Tibial nerve (tissue), 4 donors: ENCODE data around the gene ANAPC2. TPM values are rescaled to one million over a fixed set of nuclear protein-coding genes. Genes with fewer than 3 reads are reported as not detected.
A peak's percentile ranks its signal among the peaks of the same experiment; 100 is the strongest.

Experiments used
- DNase-seq, 2 donors: peaks; one replicate each; pipeline ENCODE4 v3.0.0-alpha.2; 2019; ENCODE audit warnings: low spot score in 2 of 2
- H3K27ac ChIP-seq, 4 donors: fragments of 200-600 bp; sonication (generic) in 3 of 4; one replicate each; pipeline ENCODE4 v1.5.1; 2017 to 2019; ENCODE audit warnings: mild to moderate bottlenecking in 1 of 4
- H3K27me3 ChIP-seq, 2 donors: fragments of 200-600 bp; sonication (generic) in 1 of 2; one replicate each; pipeline versions ENCODE4 v1.5.1 to v1.6.0; 2017 to 2019
- H3K36me3 ChIP-seq, 3 donors: fragments of 200-600 bp; sonication (generic); one replicate each; pipeline ENCODE4 v1.5.1; 2018 to 2019
- H3K4me1 ChIP-seq, 4 donors: fragments of 200-600 bp; sonication (generic) in 3 of 4; one replicate each; pipeline ENCODE4 v1.5.1; 2017 to 2019
- H3K4me3 ChIP-seq, 4 donors: fragments of 200-600 bp; sonication (generic) in 3 of 4; one replicate each; pipeline ENCODE4 v1.5.1; 2017 to 2019; ENCODE audit warnings: mild to moderate bottlenecking in 1 of 4, moderate library complexity in 1 of 4
- H3K9me3 ChIP-seq, 4 donors: fragments of 200-600 bp; sonication (generic) in 3 of 4; one replicate each; pipeline ENCODE4 v1.5.1; 2017 to 2019
- CTCF ChIP-seq, 5 experiments: fragments of 200-600 bp in 3 of 5; fragments of 450-650 bp in 2 of 5; sonication (generic) in 3 of 5; IDR thresholded peaks; one replicate each; pipeline ENCODE4 v1.5.1; 2016 to 2019; ENCODE audit warnings: antibody characterized with exemption in 5 of 5, mild to moderate bottlenecking in 3 of 5, moderate library complexity in 2 of 5
- EP300 ChIP-seq, 2 donors: sonication (generic); formaldehyde crosslinking; IDR thresholded peaks; one replicate each; pipeline ENCODE4 v1.6.1; 2017; ENCODE audit warnings: antibody characterized with exemption in 2 of 2, mild to moderate bottlenecking in 1 of 2
- POLR2A ChIP-seq, 2 donors: fragments of 450-650 bp; IDR thresholded peaks; one replicate each; pipeline ENCODE4 v1.6.1; 2017; ENCODE audit warnings: antibody characterized with exemption in 2 of 2, mild to moderate bottlenecking in 2 of 2, moderate library complexity in 2 of 2
- WGBS, 2 donors: methylation state at CpG; one replicate each; pipeline ENCODE4 v1.1.5; 2018; 5-methylcytosine and 5-hydroxymethylcytosine counted together
- total RNA-seq, 4 donors: library from RNA; depleted of rRNA; stranded (reverse); fragments of >200 nt; gene quantifications; one replicate each; pipeline ENCODE4 v1.1.0, GENCODE V29; 2016

The ANAPC2 gene
- total RNA-seq, 4 donors from 2014 or later, result 41.6 to 73.0 (median 58.9) TPM

GRCh38 chr9:137222190-137223077, 34.1 kb upstream of the ANAPC2 start, which contains the start of gene RNF208:
Gene RNF208 (minus strand): TSS chr9:137222240. CDS start chr9:137221212, 1,028 bp downstream.
- Histone ChIP-seq H3K4me1 (peaks cover 0 to 72% (median 36%) of the 10 kb centered on the region in 4 donors), H3K36me3 (no peaks in the 10 kb centered on the region), H3K9me3 (no peaks in the 10 kb centered on the region), H3K27me3 (peaks cover 0 to 12% of the 10 kb centered on the region in 2 donors), H3K27ac (peak within 1 kb of the TSS; percentile 77 to 97 (median 90)), H3K4me3 (peak within 1 kb of the TSS; percentile 66 to 88 (median 73))
- WGBS, 2 donors, result 6 to 7% methylated on average over 17 to 30 of the region's 88 CpGs
- DNase-seq, result no peak
- no peak for TF ChIP-seq POLR2A (IDR thresholded peaks at IDR 0.05)
- no peak for TF ChIP-seq CTCF (IDR thresholded peaks at IDR 0.05)
- TF ChIP-seq EP300 (IDR thresholded peaks at IDR 0.05), result no peak

- Histone ChIP-seq H3K27me3 (peaks cover 0 to 4% of the 10 kb centered on the region in 2 donors), H3K9me3 (no peaks in the 10 kb centered on the region), H3K36me3 (peaks cover 0 to 4% (median 0%) of the 10 kb centered on the region in 3 donors), H3K4me1 (peaks cover 0 to 72% (median 35%) of the 10 kb centered on the region in 4 donors), H3K4me3 (peak overlapping the region; percentile 23 to 88 (median 30)), H3K27ac (peak overlapping the region; percentile 27 to 78 (median 54))
- 2% methylated on average over 10 of the region's 61 CpGs; no CpG with 5 or more reads in 1 of the 2 donors for WGBS, 2 donors
- TF ChIP-seq EP300 (IDR thresholded peaks at IDR 0.05) (no peak), CTCF (IDR thresholded peaks at IDR 0.05) (no peak), POLR2A (IDR thresholded peaks at IDR 0.05) (no peak)
- DNase-seq, result no peak
Observed at GRCh38 chr9:137221506-137222111, 33.2 kb upstream of the ANAPC2 start.

DNA sequence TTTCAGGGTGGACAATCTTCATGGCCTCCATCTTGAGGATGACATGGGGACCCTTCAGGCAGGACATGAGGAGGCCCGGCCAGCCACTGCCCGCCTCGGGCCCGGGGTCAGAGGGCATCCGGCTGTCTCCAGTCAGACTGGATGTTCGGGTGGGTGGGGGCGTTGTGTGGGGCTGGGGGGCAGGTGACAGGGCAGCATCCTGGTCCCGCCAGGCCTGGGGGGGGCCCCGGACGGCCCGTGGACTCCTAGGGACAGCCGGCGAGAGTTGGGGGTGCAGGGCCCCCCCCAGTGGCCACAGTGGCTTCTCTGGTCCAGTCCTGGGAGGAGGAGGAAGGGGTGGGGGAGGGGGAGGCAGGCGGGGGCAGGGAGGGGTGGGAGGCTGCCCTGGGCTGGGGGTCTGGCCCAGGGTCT, 32.7 kb upstream of the ANAPC2 start:
- no peaks in the 10 kb centered on the region for H3K9me3 ChIP-seq
- peaks cover 0 to 73% (median 35%) of the 10 kb centered on the region in 4 donors for H3K4me1 ChIP-seq
- peak overlapping the region in 2 of 4 donors; percentile 37 to 88 for H3K4me3 ChIP-seq
- WGBS, 2 donors, result 74% methylated on average over 13 of the region's 14 CpGs; no CpG with 5 or more reads in 1 of the 2 donors
- H3K36me3 ChIP-seq, result peaks cover 0 to 9% (median 0%) of the 10 kb centered on the region in 3 donors
- TF ChIP-seq POLR2A (IDR thresholded peaks at IDR 0.05) (no peak), EP300 (IDR thresholded peaks at IDR 0.05) (no peak), CTCF (IDR thresholded peaks at IDR 0.05) (no peak)
- peaks cover 0 to 4% of the 10 kb centered on the region in 2 donors for H3K27me3 ChIP-seq
- DNase-seq, result no peak
- peak overlapping the region in 3 of 4 donors; percentile 31 to 78 (median 77) for H3K27ac ChIP-seq

DNA sequence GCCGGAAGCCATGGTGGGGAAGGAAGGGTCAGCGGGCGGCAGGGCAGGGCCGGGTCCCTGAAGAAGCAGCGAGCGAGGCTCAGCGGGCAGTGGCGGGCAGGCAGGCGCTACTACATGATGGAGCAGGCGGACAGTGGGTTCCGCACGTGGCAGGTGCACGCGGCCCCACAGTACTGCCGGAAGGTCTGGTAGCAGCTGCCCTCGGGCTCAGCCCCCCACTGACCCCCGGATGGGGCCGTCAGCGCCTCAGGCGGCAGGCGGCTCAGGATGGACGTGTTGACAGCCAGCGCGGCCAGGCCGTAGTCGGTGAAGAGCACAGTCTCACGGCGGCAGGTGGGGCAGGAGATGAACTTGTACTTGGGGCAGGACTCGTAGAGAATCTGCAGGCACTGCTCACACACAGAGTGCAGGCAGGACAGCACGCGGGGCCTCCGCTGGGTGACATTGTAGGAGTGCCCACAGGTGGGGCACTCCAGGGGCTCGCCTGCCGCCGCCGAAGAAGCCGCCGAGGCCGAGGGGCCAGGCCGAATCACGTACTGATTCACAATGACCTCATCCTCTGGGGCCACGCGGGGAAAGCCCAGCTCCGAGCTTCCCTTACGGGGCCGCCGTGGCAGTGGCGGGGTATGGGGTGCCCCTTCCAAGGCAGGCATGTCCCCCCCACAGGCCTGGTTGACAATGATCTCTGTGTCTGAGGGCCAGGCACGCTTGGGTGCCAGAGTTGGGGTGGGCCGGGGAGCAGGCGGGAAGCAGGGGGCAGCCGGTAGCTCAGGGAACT, 32.1 kb upstream of the ANAPC2 start:
- Histone ChIP-seq H3K27ac (peak overlapping the region in 2 of 4 donors; percentile 77 to 78), H3K27me3 (no peaks in the 10 kb centered on the region), H3K4me3 (peak overlapping the region in 1 of 4 donors; percentile 88), H3K36me3 (peaks cover 0 to 15% (median 0%) of the 10 kb centered on the region in 3 donors), H3K4me1 (peaks cover 0 to 73% (median 35%) of the 10 kb centered on the region in 4 donors), H3K9me3 (no peaks in the 10 kb centered on the region)
- TF ChIP-seq EP300 (IDR thresholded peaks at IDR 0.05) (no peak), CTCF (IDR thresholded peaks at IDR 0.05) (no peak)
- WGBS, 2 donors, result 85% methylated on average over 46 to 47 of the region's 52 CpGs
- DNase-seq, result no peak
